ENCODE measurements around the gene PRDM15.

PRDM15 gene

DNA sequence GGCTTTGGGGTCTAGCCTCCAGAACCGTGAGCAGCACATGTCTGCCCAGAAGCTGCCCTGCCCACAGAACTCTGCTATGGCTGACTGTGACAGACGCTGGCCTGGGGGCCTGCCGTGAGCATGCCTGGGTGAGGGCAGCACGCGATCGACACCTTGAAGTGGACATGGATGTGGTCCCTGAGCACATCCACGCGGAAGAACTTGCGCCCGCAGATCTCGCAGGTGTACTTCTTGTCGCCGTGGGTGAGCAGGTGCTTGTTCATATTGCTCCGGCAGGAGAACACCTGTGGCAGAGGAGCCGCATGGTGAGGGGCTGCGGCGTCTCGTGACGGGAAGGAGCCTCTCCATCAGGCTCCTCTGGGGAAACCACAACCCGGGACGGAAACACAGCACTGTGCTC lies 56.0 kb downstream of the PRDM15 start:
- Histone ChIP-seq H3K9me3 (no peaks in the 10 kb centered on the region), H3K36me3 (peaks cover 40% of the 10 kb centered on the region), H3K27me3 (no peaks in the 10 kb centered on the region), H3K9ac (peak overlapping the region; percentile 55; the same call in 1 of the 2 replicates), H4K20me1 (no peaks in the 10 kb centered on the region), H3K4me1 (peaks cover 59% of the 10 kb centered on the region), H3K4me2 (peak overlapping the region; percentile 71), H3K4me3 (no peak overlapping the region; the same call in 1 of the 2 replicates), H3K27ac (peak overlapping the region; percentile 67)
- no peak for TF ChIP-seq Cebpa-rat (IDR thresholded peaks at IDR 0.05)

DNA sequence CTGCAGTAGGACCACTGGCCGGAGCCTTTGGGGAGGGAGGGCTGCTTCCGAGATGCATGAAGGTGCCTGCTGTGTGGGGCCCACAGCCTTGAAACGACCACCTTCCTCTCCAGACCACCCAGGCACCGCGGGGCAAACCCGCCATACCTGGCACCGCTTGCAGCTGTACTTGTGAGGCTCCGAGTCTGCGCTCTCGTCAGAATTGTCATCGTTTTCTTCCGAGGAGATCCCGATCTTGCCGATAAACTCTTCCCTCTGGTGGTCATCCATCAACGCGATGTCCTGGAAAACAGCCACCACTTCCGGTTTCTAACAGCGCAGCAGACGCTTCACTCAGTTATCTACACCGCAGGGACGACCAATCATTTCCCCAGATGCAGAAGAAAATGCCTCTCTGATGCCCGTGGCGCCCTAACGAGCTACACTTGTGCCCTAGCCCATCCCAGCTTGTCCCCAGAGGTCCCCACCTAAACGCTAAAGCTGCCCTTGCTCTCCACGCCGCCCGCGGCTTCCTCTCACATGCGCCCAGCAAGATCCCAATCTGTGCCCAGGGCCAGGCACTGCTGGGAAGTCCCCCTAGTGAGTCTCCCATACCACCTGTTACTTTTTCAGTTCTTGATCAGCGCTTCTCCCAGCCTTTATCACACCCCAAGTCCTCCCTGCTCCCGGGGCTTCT lies 57.2 kb downstream of the PRDM15 start:
- Histone ChIP-seq H3K27ac (peak overlapping the region; percentile 67), H3K4me2 (peak overlapping the region; percentile 71), H3K36me3 (peaks cover 29% of the 10 kb centered on the region), H4K20me1 (no peaks in the 10 kb centered on the region), H3K4me1 (peaks cover 67% of the 10 kb centered on the region), H3K27me3 (no peaks in the 10 kb centered on the region), H3K9ac (0 out of 2 replicates have a peak overlapping the region, but pooled peaks have one; percentile 55), H3K9me3 (no peaks in the 10 kb centered on the region), H3K4me3 (no peak overlapping the region)
- no peak for TF ChIP-seq Cebpa-rat (IDR thresholded peaks at IDR 0.05)

- no peaks in the 10 kb centered on the region for H3K27me3 ChIP-seq
- no peak overlapping the region for H3K9ac ChIP-seq
- peaks cover 24% of the 10 kb centered on the region for H3K36me3 ChIP-seq
- H3K27ac ChIP-seq = 0 out of 2 replicates have a peak overlapping the region, but pooled peaks have one; percentile 41
- no peak for TF ChIP-seq Cebpa-rat (IDR thresholded peaks at IDR 0.05)
- H3K9me3 ChIP-seq = no peaks in the 10 kb centered on the region
- H3K4me1 ChIP-seq = peaks cover 74% of the 10 kb centered on the region
- H4K20me1 ChIP-seq = no peaks in the 10 kb centered on the region
- peak overlapping the region; percentile 71 for H3K4me2 ChIP-seq
- H3K4me3 ChIP-seq = no peak overlapping the region
Observed at GRCh38 chr21:41821081-41821755, 57.9 kb downstream of the PRDM15 start.

DNA sequence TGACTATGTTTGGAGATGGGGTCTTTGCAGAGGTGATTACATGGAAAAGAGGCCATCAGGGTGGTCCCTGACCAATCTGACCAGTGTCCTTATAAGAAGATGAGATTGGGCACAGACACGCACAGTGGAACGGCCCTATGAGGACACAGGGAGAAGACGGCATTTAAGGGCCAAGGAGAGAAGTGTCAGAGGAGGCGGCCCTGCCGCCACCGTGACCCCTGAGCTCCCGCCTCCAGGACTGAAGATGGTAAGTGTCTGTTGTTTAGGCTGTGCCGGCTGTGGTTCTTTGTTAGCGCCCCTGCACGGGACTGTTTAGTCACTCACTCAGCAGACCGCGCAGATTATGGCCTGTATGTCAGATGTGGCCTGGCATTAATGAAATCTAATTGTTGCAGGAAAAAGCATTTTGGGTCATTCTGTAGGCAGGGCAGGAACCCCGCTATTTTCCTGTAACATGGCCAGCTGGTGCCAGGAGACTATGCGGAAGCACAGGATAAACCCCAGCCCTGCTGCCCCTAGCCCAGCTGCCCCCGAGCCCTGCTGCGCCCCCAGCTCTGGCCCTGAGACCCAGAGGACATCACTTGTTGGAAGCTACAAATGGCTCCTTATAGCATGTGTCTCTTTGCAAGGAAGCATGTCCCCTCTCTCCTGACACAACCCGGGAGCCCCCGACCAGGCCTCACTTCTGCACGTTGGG lies 58.6 kb downstream of the PRDM15 start:
- H3K27me3 ChIP-seq = no peaks in the 10 kb centered on the region
- H3K4me3 ChIP-seq = no peak overlapping the region
- no peak for TF ChIP-seq Cebpa-rat (IDR thresholded peaks at IDR 0.05)
- H4K20me1 ChIP-seq = no peaks in the 10 kb centered on the region
- 0 out of 2 replicates have a peak overlapping the region, but pooled peaks have one; percentile 41 for H3K27ac ChIP-seq
- H3K9me3 ChIP-seq = no peaks in the 10 kb centered on the region
- H3K4me2 ChIP-seq = no peak overlapping the region
- no peak overlapping the region for H3K9ac ChIP-seq
- peaks cover 73% of the 10 kb centered on the region for H3K4me1 ChIP-seq
- H3K36me3 ChIP-seq = peaks cover 24% of the 10 kb centered on the region

- Histone ChIP-seq H3K27ac (no peak overlapping the region), H3K9ac (no peak overlapping the region), H3K4me3 (no peak overlapping the region), H3K4me1 (peaks cover 67% of the 10 kb centered on the region), H4K20me1 (no peaks in the 10 kb centered on the region), H3K9me3 (no peaks in the 10 kb centered on the region), H3K4me2 (no peak overlapping the region), H3K27me3 (no peaks in the 10 kb centered on the region), H3K36me3 (peaks cover 24% of the 10 kb centered on the region)
- no peak for TF ChIP-seq Cebpa-rat (IDR thresholded peaks at IDR 0.05)
Observed at GRCh38 chr21:41819856-41820281, 59.3 kb downstream of the PRDM15 start.

DNA sequence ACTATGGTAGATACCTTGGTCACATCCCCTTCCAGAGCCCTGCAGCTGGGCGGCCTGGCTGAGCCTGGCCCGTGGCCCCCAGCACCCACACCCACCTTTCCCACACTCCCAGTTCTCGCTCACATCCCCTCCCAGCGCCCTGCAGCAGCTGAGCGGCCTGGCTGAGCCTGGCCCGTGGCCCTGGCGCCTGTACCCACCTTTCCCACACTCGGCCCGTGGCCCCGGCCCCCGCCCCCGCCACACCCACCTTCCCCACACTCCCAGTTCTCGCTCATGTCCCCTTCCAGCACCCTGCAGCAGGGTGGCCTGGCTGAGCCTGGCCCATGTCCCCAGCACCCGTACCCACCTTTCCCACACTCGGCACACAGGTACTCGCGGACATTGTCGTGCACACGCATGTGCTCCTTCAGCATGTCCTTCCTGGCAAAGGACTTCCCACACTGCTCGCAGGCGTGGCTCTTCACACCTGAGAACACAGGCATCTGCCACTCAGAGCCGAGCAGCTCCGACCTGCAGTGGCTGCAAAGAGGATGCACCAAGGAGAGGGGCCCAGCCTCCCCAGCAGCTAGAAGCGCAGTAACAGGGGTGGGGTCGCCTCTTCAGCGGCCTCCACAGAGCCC lies 59.8 kb downstream of the PRDM15 start:
- TF ChIP-seq Cebpa-rat (IDR thresholded peaks at IDR 0.05) = no peak
- Histone ChIP-seq H3K36me3 (peaks cover 29% of the 10 kb centered on the region), H3K9me3 (no peaks in the 10 kb centered on the region), H3K4me1 (peaks cover 61% of the 10 kb centered on the region), H3K27me3 (no peaks in the 10 kb centered on the region), H3K9ac (no peak overlapping the region), H3K4me3 (no peak overlapping the region), H3K27ac (no peak overlapping the region), H4K20me1 (no peaks in the 10 kb centered on the region), H3K4me2 (no peak overlapping the region)

GRCh38 chr21:41817877-41818855 lies 61.0 kb downstream of the PRDM15 start:
- Histone ChIP-seq H3K4me1 (peaks cover 50% of the 10 kb centered on the region), H3K36me3 (peaks cover 35% of the 10 kb centered on the region), H4K20me1 (no peaks in the 10 kb centered on the region), H3K4me3 (no peak overlapping the region), H3K27ac (no peak overlapping the region), H3K9ac (no peak overlapping the region), H3K27me3 (no peaks in the 10 kb centered on the region), H3K9me3 (no peaks in the 10 kb centered on the region), H3K4me2 (no peak overlapping the region)
- TF ChIP-seq Cebpa-rat (IDR thresholded peaks at IDR 0.05) = no peak

DNA sequence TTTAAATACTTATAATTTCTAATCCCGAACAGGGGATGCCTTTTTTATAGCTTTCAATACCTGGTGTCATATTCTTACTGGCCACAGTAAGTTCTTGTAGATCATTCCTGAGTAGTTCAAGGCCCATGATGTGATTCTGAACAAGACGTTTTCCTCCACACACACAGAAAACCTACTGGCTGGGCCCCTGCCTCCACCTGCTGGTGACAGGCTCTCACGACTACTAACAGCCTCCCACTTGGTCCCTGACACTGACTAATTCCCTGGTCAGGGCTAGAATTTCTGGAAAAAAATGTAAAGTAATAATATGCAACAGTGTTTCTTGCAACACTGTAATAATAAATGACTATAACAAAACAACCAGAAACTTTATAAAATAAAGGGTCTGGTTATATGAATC lies 61.9 kb downstream of the PRDM15 start:
- no peak overlapping the region for H3K4me3 ChIP-seq
- no peaks in the 10 kb centered on the region for H3K27me3 ChIP-seq
- no peaks in the 10 kb centered on the region for H3K9me3 ChIP-seq
- no peak overlapping the region for H3K9ac ChIP-seq
- 0 out of 2 replicates have a peak overlapping the region, but pooled peaks have one; percentile 16 for H3K4me2 ChIP-seq
- no peaks in the 10 kb centered on the region for H4K20me1 ChIP-seq
- peaks cover 40% of the 10 kb centered on the region for H3K4me1 ChIP-seq
- no peak for TF ChIP-seq Cebpa-rat (IDR thresholded peaks at IDR 0.05)
- H3K36me3 ChIP-seq = peaks cover 42% of the 10 kb centered on the region
- H3K27ac ChIP-seq = no peak overlapping the region
